Activated naive CD4-positive, alpha-beta T cell treated with anti-CD3 and anti-CD28 coated beads, Interleukin-2, amount 50 U/mL, for 24 hours (primary cell): ENCODE data around the gene RRP12.
A peak's percentile ranks its signal among the peaks of the same experiment; 100 is the strongest.
"Not testable (repeated sequence)": the region's sequence is repeated elsewhere in the genome, so short reads cannot be mapped to it uniquely, and the experiment has no call there.

Experiments
- H3K27ac Mint-ChIP-seq: one replicate; pipeline ENCODE4 v1.8.0; 2021; ENCODE audit warnings: mild to moderate bottlenecking, mixed read lengths
- H3K27me3 Mint-ChIP-seq: one replicate; pipeline ENCODE4 v1.8.0; 2021; ENCODE audit warnings: mixed read lengths
- H3K36me3 Mint-ChIP-seq: one replicate; pipeline ENCODE4 v1.8.0; 2021; ENCODE audit warnings: mixed read lengths
- H3K4me1 Mint-ChIP-seq: one replicate; pipeline ENCODE4 v1.8.0; 2021; ENCODE audit warnings: mixed read lengths
- H3K4me3 Mint-ChIP-seq: one replicate; pipeline ENCODE4 v1.8.0; 2021; ENCODE audit warnings: mild to moderate bottlenecking, mixed read lengths
- H3K9me3 Mint-ChIP-seq: one replicate; pipeline ENCODE4 v1.8.0; 2021; ENCODE audit warnings: mixed read lengths

Gene RRP12

DNA sequence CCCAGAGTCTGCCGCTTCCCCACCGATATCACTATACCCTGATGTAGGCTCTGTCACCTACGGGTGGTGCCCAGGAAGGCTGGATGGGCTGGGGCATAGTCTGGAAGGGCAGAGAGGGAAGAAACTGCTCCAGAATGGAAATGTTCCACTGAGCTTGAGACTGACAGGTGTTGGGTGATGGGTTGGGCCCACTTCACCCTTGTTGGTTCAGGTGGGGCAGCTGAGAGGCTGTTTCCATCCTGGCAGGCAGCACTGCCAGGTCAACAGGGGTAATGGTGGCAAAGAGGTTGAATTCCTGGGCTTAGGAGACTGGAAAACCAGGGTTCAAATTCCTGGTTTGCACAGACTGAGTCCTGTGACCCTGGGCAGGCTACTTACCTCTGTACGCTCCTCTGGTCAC is 38.1 kb downstream of the RRP12 start:
- H3K9me3 Mint-ChIP-seq: no peaks in the 10 kb centered on the region
- H3K27ac Mint-ChIP-seq: no peak overlapping the region
- H3K4me1 Mint-ChIP-seq: no peaks in the 10 kb centered on the region
- H3K36me3 Mint-ChIP-seq: peaks cover 22% of the 10 kb centered on the region
- H3K4me3 Mint-ChIP-seq: no peak overlapping the region
- H3K27me3 Mint-ChIP-seq: no peaks in the 10 kb centered on the region

DNA sequence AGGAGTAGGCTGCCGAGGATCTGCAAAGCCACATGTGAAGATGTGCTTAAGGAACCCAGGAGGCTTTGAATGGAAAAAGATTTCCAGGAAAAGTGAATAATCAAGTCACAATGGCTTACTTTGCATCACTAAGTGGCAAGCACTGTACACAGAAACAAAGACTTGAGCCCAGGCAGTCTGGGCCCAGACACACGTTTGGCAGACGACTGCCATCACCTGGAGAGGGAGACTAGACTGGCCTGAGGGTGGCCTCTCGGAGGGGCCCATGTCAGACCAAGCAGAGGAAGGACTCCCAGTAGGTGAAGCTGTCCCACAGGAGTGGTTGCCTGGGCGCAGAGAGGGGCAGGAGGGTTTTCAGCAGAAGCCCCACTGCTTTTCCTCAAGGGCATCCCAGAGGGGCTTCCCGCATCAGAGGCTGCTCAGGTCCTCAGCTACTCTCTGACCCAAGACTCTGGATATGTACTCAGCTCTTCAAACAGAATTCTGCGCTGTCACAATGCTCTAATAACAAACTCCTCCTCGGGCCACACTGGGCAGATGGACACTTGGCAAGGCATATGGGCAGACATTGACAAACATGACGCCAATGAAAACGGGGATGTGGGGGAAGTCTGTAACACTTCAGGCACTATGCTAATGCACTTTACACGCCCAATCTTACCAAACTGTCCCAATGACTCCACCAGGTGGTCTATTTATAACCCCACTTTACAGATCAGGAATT is 38.7 kb downstream of the RRP12 start:
- Mint-ChIP-seq H3K27me3 (no peaks in the 10 kb centered on the region), H3K9me3 (no peaks in the 10 kb centered on the region), H3K36me3 (peaks cover 22% of the 10 kb centered on the region), H3K4me1 (no peaks in the 10 kb centered on the region), H3K4me3 (no peak overlapping the region), H3K27ac (no peak overlapping the region)

DNA sequence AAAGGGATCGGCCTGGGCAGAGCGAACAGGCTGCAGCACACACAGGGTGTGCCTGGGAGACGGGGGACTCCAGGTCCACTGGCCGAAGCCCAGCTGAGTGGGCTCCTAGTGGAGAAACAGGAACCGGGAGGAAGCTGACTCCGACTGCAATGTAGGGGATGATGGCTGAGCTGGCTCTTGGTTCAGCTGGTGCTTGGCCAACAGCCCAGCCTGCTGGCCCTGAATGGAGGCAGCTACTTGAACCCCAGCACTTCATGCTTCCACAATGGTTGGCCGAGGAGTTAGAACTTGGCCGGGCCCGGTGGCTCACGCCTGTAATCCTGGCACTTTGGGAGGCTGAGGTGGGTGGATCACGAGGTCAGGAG is 39.6 kb downstream of the RRP12 start:
- Mint-ChIP-seq H3K27me3 (no peaks in the 10 kb centered on the region), H3K27ac (no peak overlapping the region), H3K4me3 (no peak overlapping the region), H3K4me1 (no peaks in the 10 kb centered on the region), H3K36me3 (peaks cover 19% of the 10 kb centered on the region), H3K9me3 (no peaks in the 10 kb centered on the region)

DNA sequence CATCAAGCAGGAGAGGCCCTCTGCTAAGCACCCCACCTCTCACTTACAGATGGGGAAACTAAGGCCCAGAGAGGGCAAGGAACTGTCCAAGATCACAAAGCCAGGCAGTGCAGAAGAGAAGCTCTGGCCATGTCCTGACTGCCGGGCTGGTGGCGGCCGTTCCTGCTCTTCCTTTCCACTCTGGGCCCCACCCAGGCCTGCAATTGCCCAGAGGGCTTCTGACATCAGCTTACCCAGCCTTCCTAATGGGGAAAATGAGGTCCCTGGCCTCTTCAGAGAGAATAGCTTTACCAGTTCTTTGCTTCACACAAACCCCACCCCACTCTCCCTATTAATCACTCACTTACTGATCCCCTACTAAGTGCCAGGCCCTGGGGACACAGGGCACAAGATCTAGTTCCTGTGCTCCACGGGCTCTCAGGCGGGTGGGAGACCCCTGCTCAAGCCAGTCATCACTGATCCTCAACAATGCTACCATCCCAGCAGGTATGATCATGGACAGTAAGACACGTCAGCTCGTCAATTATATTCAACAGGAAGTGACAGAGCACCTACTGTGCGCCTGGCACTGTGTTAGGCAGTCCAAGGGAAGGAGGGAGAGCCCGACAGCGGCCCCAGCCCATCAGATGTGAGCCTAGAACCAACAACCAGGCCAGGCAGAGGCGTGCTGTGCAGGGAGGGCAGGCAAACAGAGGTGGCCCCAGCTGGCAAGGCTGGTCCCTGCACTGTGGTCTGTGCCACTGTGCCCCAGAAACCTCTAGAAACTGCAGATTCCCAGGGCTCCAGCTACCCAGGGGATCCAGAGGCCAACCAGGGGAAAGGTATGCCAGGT is 40.2 kb downstream of the RRP12 start:
- H3K27ac Mint-ChIP-seq: no peak overlapping the region

DNA sequence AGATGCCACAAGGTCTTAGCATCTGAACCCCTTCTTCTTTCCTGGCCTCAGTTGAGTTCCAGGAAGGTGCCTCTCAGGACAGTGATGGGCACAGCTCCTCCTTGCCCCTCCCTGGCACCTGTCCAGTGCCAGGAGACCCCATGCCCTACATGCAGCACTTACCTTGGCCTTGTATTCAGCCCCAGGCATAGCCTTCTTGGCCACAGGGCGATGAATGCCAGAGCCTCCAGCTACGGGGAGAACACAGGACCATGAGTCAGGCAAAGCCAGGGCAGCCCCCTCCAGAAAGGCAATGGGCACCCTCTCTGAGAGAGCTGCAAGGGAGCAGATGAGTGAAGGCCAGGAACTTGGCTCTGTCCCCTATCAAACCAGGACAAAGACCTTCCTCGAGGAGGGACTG is 42.4 kb downstream of the RRP12 start:
- Mint-ChIP-seq H3K27me3 (no peaks in the 10 kb centered on the region), H3K36me3 (peaks cover 16% of the 10 kb centered on the region), H3K27ac (no peak overlapping the region), H3K9me3 (no peaks in the 10 kb centered on the region), H3K4me1 (no peaks in the 10 kb centered on the region), H3K4me3 (no peak overlapping the region)

More for the DNA sequence above, 40.2 kb downstream of the RRP12 start:
- H3K4me1 Mint-ChIP-seq: no peaks in the 10 kb centered on the region
- no peaks in the 10 kb centered on the region for H3K9me3 Mint-ChIP-seq
- H3K36me3 Mint-ChIP-seq: peaks cover 22% of the 10 kb centered on the region
- no peak overlapping the region for H3K4me3 Mint-ChIP-seq
- no peaks in the 10 kb centered on the region for H3K27me3 Mint-ChIP-seq

DNA sequence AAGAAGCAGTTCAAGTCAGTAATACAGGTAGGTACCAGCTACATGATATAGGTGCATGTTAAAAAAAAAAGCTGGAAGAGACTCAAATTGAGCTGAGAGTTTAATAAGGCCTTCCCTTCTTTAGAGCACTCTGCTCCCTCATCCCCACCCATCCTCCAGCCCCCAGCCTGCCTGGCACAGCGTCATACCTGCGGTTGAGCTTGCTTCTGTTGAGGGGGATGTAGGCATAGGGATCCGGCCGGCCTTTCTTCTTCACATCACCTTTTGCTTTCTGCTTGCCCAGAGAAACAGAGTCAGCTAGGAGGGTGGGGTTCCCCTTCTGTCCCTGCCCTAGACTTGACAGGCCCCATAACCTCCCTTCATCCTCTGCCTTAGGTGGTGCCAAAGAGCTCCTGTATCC is 42.8 kb downstream of the RRP12 start:
- Mint-ChIP-seq H3K4me3 (no peak overlapping the region), H3K27ac (no peak overlapping the region), H3K9me3 (no peaks in the 10 kb centered on the region), H3K27me3 (no peaks in the 10 kb centered on the region), H3K36me3 (peaks cover 15% of the 10 kb centered on the region), H3K4me1 (no peaks in the 10 kb centered on the region)

DNA sequence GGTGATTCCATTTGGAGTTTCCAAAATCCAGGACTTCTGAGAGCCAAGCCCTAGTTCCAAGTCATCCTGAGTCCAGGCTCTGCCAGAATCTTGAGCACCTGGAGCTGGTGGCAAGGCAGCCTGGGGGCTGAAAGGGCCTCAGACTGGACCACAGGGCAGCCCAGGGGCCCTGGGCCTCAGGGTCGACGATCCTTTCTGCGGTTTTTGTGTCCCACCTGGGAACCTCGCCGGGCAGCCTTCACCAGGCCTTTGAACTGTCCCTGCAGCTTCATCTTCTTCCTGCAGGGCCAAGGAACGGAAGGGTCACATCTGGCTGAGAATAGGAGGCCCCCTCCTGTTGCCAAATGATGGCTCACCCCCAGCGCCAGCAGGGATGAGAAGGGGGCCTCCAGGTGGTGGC is 44.2 kb downstream of the RRP12 start:
- Mint-ChIP-seq H3K4me1 (no peaks in the 10 kb centered on the region), H3K9me3 (no peaks in the 10 kb centered on the region), H3K36me3 (peaks cover 15% of the 10 kb centered on the region), H3K4me3 (no peak overlapping the region), H3K27ac (no peak overlapping the region), H3K27me3 (no peaks in the 10 kb centered on the region)

DNA sequence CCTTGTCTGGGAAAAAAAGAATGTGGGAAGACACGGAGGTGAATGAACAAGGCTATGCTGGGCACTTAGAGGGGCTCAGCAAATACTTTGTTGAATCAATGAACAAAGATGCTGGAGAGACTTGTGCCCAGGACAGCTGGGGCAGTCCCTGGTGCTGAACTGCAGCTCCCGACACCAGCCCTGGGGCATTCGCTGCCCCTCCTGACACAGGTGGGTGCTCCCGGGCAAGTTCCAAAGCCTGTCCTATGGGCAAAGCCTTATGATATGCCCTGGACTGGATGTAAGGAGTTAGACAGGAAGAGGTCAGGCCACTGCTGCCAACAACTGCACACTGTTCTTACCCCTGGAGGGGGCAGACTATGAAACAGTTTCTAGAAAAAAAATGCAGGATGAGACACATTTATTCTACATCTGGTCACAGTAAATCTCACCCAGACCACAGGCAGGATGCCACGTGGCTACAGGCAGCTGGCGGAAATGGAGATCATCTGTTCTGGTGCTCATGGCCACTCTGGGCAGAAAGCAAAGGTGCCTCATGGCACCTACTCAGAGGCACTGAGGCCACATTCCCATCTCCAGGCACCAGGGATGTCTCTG is 44.7 kb downstream of the RRP12 start:
- no peaks in the 10 kb centered on the region for H3K9me3 Mint-ChIP-seq

DNA sequence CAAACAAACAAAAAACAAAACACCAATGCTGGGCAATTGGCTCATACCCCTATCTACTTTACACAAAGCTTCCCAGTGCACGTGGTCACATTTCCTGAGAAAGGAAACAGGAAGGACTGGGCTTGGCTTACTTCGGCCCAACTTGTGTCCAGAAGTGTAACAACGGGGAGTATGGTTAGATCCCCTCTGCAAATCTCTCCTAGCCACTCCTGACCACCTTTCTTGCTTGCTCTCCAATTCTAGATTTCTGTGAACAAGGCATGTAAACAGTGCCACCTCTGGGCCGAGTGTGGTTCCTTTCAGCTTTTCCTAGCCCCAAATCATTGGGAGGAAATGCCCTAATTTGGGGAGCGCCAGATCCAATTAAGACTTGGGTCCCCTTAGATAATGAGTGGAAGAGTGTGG is 45.6 kb downstream of the RRP12 start:
- H3K4me3 Mint-ChIP-seq: no peak overlapping the region
- H3K36me3 Mint-ChIP-seq: peaks cover 12% of the 10 kb centered on the region
- H3K9me3 Mint-ChIP-seq: no peaks in the 10 kb centered on the region
- no peaks in the 10 kb centered on the region for H3K4me1 Mint-ChIP-seq
- H3K27me3 Mint-ChIP-seq: no peaks in the 10 kb centered on the region
- H3K27ac Mint-ChIP-seq: no peak overlapping the region

More for the DNA sequence above, 44.7 kb downstream of the RRP12 start:
- no peaks in the 10 kb centered on the region for H3K27me3 Mint-ChIP-seq
- H3K36me3 Mint-ChIP-seq: peaks cover 15% of the 10 kb centered on the region
- H3K27ac Mint-ChIP-seq: no peak overlapping the region
- no peak overlapping the region for H3K4me3 Mint-ChIP-seq
- no peaks in the 10 kb centered on the region for H3K4me1 Mint-ChIP-seq

DNA sequence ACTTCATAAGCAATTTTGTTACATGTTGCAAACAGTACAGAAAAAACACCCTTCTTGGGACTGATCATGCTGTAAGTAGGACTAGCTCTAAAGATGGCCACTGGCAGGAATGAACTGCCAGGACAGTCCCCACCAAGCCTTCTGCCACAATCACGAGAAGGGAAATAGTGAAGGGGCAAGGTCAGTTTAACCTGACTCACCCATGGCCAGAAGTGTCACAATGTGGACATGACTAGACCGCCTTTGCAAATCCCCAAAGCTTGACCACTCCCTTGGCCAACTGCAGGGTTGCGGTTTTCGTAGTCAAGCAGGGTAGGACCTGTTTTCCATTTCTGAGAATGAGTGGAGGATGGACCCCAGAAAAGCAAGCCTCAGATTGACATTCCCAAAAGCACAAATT is 47.2 kb downstream of the RRP12 start:
- H3K4me3 Mint-ChIP-seq: no peak overlapping the region

DNA sequence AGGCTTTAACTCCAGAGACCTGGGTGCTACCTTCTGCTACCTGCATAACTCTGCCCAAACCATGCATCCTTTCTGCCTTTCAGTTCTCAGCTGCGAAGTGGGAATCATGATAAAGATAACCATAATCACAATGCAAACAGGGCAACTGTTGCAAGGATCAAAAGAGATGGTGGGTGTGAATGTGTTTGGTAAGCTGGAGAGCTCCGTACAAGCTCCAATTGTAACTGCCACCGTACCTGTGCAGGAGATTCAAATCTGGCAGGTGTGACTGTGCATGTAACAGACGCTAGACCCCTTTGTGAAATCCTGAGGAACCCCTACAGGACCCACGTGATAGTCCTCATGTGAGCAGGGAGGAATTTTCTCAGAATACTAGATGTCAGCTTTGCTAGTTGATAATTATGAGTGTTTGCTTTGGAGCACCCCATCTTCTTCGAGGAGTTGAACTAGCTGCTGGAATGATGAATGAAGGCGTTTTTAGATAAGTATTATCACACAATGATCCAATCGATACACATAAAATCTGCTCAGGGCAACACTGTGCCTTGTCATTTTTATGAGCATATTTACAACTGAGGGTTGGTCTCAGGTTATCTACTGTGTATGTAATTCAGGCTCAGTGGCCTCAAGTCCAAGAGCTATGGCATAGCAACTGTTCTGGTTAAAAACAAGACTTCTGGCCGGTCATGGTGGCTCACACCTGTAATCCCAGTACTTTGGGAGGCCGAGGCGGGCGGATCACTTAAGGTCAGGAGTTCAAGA is 51.2 kb downstream of the RRP12 start:
- Mint-ChIP-seq H3K4me1 (no peaks in the 10 kb centered on the region), H3K36me3 (peaks cover 2% of the 10 kb centered on the region), H3K27me3 (no peaks in the 10 kb centered on the region), H3K27ac (peak overlapping the region; percentile 17), H3K4me3 (no peak overlapping the region), H3K9me3 (no peaks in the 10 kb centered on the region)

More for the DNA sequence above, 47.2 kb downstream of the RRP12 start:
- Mint-ChIP-seq H3K27me3 (no peaks in the 10 kb centered on the region), H3K4me1 (no peaks in the 10 kb centered on the region), H3K27ac (no peak overlapping the region), H3K36me3 (peaks cover 13% of the 10 kb centered on the region), H3K9me3 (no peaks in the 10 kb centered on the region)

DNA sequence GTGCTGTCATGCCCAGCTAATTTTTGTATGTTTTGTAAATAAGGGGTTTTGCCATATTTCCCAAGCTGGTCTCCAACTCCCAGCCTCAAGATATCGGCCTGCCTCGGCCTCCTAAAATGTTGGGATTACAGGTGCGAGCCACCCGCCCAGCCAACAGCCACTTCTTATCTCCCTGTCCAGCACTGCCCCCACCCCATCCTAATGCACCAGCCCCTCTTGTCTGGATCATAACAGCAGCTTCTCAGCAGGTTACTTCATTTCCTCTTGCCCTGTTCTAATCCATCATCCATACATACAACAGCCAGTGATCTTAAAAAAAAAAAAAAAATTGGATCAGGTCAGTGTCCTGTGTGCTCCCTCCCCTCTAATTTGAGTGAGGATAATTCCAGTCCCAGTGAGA is 53.8 kb downstream of the RRP12 start:
- Mint-ChIP-seq H3K4me3 (no peak overlapping the region), H3K36me3 (peaks cover 2% of the 10 kb centered on the region), H3K27me3 (no peaks in the 10 kb centered on the region), H3K27ac (peak overlapping the region; percentile 23), H3K4me1 (no peaks in the 10 kb centered on the region), H3K9me3 (no peaks in the 10 kb centered on the region)

DNA sequence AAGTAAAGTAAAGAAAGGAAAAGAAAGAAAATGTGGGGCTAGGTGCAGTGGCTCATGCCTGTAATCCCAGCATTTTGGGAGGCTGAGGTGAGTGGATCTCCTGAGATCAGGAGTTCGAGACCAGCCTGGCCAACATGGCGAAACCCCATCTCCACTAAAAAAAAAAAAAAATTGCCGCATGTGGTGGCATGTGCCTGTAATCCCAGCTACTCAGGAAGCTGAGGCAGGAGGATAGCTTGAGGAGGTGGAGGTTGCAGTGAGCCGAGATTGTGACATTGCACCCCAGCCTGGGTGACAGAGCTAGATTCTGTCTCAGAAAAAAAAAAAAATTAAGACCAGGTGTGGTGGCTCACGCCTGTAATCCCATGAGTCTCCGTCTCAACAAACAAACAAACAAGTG is 57.5 kb downstream of the RRP12 start:
- not testable (repeated sequence) for H3K4me1 Mint-ChIP-seq, H3K36me3 Mint-ChIP-seq, H3K27me3 Mint-ChIP-seq, H3K4me3 Mint-ChIP-seq, H3K9me3 Mint-ChIP-seq, H3K27ac Mint-ChIP-seq

DNA sequence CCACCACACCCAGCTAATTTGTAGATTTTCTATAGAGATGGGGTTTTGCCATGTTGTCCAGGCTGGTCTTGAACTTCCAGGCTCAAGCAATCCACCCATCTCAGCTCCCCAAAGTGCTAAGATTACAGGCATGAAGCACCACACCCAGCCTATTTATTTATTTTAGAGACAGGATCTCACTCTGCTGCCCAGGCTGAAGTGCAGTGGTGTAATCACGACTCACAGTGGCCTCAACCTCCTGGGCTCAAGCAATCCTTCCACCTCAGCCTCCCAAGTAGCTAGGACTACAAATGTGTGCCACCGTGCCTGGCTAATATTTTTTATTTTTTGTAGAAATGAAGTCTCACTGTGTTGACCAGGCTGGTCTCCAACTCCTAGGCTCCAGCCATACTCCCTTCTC is 59.7 kb downstream of the RRP12 start:
- no peaks in the 10 kb centered on the region for H3K36me3 Mint-ChIP-seq
- H3K27me3 Mint-ChIP-seq: no peaks in the 10 kb centered on the region
- H3K4me1 Mint-ChIP-seq: peaks cover 4% of the 10 kb centered on the region
- H3K4me3 Mint-ChIP-seq: no peak overlapping the region
- no peaks in the 10 kb centered on the region for H3K9me3 Mint-ChIP-seq
- no peak overlapping the region for H3K27ac Mint-ChIP-seq

DNA sequence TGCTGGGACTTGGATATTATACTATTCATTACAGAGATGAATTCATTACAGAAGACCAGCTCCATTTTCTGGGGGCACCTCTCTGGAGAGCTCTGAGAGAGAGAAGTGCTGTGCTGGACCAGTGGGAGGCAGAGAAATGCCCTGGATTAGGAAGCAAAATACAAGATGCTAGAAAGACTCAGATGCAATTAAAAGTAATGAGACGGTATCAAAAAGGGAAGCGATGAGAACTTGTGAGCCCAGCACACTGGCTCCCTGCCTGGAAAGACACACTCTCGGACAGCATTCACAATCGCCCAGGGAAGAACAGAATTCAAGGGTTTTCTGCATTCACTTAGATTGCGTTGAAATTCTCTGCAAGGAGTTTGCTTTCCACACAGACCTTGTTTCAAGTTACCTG is 63.1 kb downstream of the RRP12 start:
- H3K27me3 Mint-ChIP-seq: no peaks in the 10 kb centered on the region
- H3K9me3 Mint-ChIP-seq: no peaks in the 10 kb centered on the region
- H3K27ac Mint-ChIP-seq: no peak overlapping the region
- peaks cover 4% of the 10 kb centered on the region for H3K36me3 Mint-ChIP-seq
- H3K4me1 Mint-ChIP-seq: peaks cover 21% of the 10 kb centered on the region
- H3K4me3 Mint-ChIP-seq: no peak overlapping the region
